Activated B cell treated with CpG ODN at 0.5 μM for 24 hours (primary cell): ENCODE results near the gene ZC2HC1B. TPM values are rescaled to one million over a fixed set of nuclear protein-coding genes. Genes with fewer than 3 reads are reported as not detected.

Experiments used
- ATAC-seq: fragments of 200-7000 bp; cut with Tn5 transposase; one replicate; pipeline ENCODE4 v1.10.0; 2021; ENCODE audit warnings: low read depth, mild to moderate bottlenecking, moderate library complexity
- CTCF ChIA-PET: fragments of 350-600 bp; sonication (Branson Sonifier 250); formaldehyde crosslinking; loops from one replicate; lab custom pipeline; 2021; ENCODE audit warnings: antibody characterized with exemption; lab: Charles Lee
- POLR2A ChIA-PET: fragments of 350-600 bp; sonication (Branson Sonifier 250); formaldehyde crosslinking; loops from one replicate; lab custom pipeline; 2021; ENCODE audit warnings: antibody characterized with exemption; lab: Charles Lee
- DNase-seq: peaks from one replicate; pipeline ENCODE4 v3.0.0; 2022
- H3K27ac Mint-ChIP-seq: one replicate; pipeline ENCODE4 v1.8.0; 2020; ENCODE audit warnings: mixed read lengths
- H3K27me3 Mint-ChIP-seq: one replicate; pipeline ENCODE4 v1.8.0; 2021; ENCODE audit warnings: mixed read lengths
- H3K36me3 Mint-ChIP-seq: one replicate; pipeline ENCODE4 v1.8.0; 2021; ENCODE audit warnings: low read depth, mixed read lengths
- H3K4me1 Mint-ChIP-seq: one replicate; pipeline ENCODE4 v1.8.0; 2021; ENCODE audit warnings: mixed read lengths
- H3K4me3 Mint-ChIP-seq: one replicate; pipeline ENCODE4 v1.8.0; 2020; ENCODE audit warnings: mild to moderate bottlenecking, mixed read lengths
- H3K9me3 Mint-ChIP-seq: one replicate; pipeline ENCODE4 v1.8.0; 2020; ENCODE audit warnings: mixed read lengths
- intact Hi-C: fragments of 100-400 bp; cut with micrococcal nuclease; formaldehyde crosslinking; loops from one replicate; pipeline ENCODE4 v1.15.1; 2024
- total RNA-seq: library from RNA; stranded (reverse); gene quantifications from 2 replicates; pipeline ENCODE4 v1.2.3, GENCODE V29; 2022
- TF ChIP-seq, protein P1 (sequence below): fragments of 200-600 bp; IDR thresholded peaks from one replicate; pipeline ENCODE4 v1.8.0; 2022; ENCODE audit warnings: antibody characterized with exemption, mild to moderate bottlenecking

The ZC2HC1B gene, protein sequence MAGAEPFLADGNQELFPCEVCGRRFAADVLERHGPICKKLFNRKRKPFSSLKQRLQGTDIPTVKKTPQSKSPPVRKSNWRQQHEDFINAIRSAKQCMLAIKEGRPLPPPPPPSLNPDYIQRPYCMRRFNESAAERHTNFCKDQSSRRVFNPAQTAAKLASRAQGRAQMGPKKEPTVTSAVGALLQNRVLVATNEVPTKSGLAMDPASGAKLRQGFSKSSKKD
- total RNA-seq = 1.5 and 2.3 TPM in 2 replicates

DNA sequence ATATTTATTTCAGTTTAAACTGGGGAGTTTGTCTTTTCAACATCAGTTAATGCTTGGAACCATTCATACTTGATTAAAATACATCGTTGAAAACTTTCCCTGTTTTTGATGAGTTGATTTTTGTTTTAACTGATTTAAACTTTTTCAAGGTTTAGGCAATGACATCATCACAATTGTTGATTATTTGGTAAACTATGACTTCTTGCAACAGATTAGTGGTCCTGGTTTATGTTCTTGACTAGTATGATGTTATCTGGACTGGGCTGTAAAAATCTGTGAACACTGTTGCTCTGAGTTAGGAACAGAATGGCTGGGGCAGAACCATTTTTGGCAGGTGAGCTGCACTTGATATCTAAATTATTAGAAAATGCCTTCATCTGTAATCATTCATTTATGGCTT is at the start of gene ZC2HC1B:
TSS of gene ZC2HC1B (plus strand) at position 241 of the 400 bp plus-strand sequence. CDS start at position 307, 66 bp downstream.
- CTCF ChIA-PET = no interaction called here
- H3K36me3 Mint-ChIP-seq = peaks cover 81% of the 10 kb centered on the region
- POLR2A ChIA-PET = no interaction called here
- H3K4me1 Mint-ChIP-seq = no peaks in the 10 kb centered on the region
- no peak within 1 kb of the TSS for H3K4me3 Mint-ChIP-seq
- TF ChIP-seq, protein P1, sequence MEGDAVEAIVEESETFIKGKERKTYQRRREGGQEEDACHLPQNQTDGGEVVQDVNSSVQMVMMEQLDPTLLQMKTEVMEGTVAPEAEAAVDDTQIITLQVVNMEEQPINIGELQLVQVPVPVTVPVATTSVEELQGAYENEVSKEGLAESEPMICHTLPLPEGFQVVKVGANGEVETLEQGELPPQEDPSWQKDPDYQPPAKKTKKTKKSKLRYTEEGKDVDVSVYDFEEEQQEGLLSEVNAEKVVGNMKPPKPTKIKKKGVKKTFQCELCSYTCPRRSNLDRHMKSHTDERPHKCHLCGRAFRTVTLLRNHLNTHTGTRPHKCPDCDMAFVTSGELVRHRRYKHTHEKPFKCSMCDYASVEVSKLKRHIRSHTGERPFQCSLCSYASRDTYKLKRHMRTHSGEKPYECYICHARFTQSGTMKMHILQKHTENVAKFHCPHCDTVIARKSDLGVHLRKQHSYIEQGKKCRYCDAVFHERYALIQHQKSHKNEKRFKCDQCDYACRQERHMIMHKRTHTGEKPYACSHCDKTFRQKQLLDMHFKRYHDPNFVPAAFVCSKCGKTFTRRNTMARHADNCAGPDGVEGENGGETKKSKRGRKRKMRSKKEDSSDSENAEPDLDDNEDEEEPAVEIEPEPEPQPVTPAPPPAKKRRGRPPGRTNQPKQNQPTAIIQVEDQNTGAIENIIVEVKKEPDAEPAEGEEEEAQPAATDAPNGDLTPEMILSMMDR = no peak
- DNase-seq (no peak), ATAC-seq (no peak)
- H3K27ac Mint-ChIP-seq = no peak within 1 kb of the TSS
- intact Hi-C loops = no loop called here
- H3K9me3 Mint-ChIP-seq = peaks cover 14% of the 10 kb centered on the region
- no peaks in the 10 kb centered on the region for H3K27me3 Mint-ChIP-seq

DNA sequence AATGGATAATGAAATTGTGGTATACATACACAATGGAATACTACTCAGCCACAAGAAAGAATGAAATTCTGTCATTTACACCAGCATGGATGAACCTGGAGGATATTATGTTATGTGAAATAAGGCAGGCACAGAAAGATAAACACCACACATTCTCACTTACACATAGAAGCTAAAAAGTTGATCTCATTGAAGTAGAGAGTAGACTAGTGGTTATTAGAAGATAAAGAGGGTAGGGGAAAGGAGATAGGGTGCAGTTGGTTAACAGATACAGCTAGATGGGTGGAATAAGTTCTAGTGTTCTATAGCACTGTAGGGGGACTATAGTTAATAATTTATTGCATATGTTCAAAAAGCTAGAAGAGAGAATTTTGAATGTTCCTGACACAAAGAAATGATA is 46.7 kb upstream of the ZC2HC1B start:
- POLR2A ChIA-PET = no interaction called here
- CTCF ChIA-PET = no interaction called here
- H3K27ac Mint-ChIP-seq = no peak overlapping the region
- no peaks in the 10 kb centered on the region for H3K9me3 Mint-ChIP-seq
- H3K27me3 Mint-ChIP-seq = no peaks in the 10 kb centered on the region
- intact Hi-C loops = no loop called here
- no peak overlapping the region for H3K4me3 Mint-ChIP-seq
- ATAC-seq (no peak), DNase-seq (no peak)
- H3K4me1 Mint-ChIP-seq = no peaks in the 10 kb centered on the region
- TF ChIP-seq, protein P1 = no peak
- H3K36me3 Mint-ChIP-seq = no peaks in the 10 kb centered on the region

DNA sequence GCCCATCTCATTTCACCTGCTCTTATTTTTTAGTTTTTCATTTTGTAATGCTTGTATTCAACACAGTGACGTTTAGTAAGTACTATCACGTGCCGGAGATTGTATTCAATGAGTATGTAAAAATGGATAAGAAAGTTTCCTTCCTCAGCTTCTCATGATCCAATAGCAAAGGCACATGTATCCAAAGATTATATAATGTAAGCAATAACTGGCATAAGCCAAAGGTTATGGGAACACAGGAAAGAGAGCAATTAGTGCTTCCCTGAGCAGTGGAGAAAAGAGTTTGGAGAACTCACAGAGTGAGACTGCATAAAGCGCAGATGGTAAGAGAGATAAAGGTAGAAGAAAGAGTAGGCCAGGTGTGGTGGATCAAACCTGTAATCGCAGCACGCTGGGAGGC is 42.9 kb upstream of the ZC2HC1B start:
- H3K4me1 Mint-ChIP-seq = no peaks in the 10 kb centered on the region
- intact Hi-C loops = no loop called here
- no peaks in the 10 kb centered on the region for H3K27me3 Mint-ChIP-seq
- H3K27ac Mint-ChIP-seq = no peak overlapping the region
- no peak overlapping the region for H3K4me3 Mint-ChIP-seq
- ATAC-seq (no peak), DNase-seq (no peak)
- H3K9me3 Mint-ChIP-seq = no peaks in the 10 kb centered on the region
- no peaks in the 10 kb centered on the region for H3K36me3 Mint-ChIP-seq
- TF ChIP-seq, protein P1 = no peak
- ChIA-PET CTCF (no interaction called here), POLR2A (no interaction called here)

DNA sequence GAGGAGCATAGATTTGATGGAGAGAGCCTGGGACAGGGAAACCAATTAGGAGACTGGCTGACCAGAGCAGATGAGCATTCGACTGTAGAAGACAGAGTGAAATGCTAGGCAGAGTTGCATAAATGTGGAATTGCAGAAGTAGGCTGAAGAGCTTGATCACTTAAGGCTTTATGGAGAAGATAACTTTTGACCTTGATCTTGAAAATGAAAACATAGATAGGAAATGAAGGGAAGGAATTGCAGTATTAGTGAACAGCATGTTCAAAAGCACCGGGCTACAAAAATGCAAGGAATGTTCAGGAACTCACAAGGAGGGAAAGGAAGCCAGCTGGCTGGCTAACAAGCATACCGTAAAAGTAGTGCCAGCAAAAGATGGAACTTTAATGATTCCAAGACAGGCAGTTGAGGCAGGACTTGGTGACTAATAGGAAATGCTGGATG is 41.7 kb upstream of the ZC2HC1B start:
- H3K36me3 Mint-ChIP-seq = no peaks in the 10 kb centered on the region
- intact Hi-C loops = no loop called here

DNA sequence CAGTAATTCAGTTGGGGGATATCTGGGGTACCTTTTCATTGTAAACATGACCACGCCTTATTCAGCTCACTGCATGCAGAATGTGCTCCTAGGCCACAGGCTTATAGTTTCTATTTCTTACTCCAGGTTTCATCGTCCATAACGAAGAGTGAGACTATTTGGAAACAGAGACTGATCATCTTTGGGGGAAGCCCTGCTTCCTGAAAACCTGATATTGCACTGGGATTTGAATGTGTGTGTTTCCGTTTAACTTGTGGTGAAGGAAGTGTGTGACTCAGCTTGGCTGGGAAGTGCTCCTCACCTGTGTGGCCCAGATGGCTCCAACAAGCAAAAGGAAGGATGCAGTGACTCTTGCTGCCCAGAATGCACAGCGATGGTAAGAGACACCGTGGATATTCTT is 40.7 kb upstream of the ZC2HC1B start:
- DNase-seq = no peak
- no peak overlapping the region for H3K4me3 Mint-ChIP-seq
- no peaks in the 10 kb centered on the region for H3K27me3 Mint-ChIP-seq
- H3K36me3 Mint-ChIP-seq = no peaks in the 10 kb centered on the region
- no peaks in the 10 kb centered on the region for H3K9me3 Mint-ChIP-seq
- POLR2A ChIA-PET = no interaction called here
- H3K27ac Mint-ChIP-seq = no peak overlapping the region
- TF ChIP-seq, protein P1 = no peak
- H3K4me1 Mint-ChIP-seq = no peaks in the 10 kb centered on the region
- intact Hi-C loops = no loop called here
- ATAC-seq = no peak
- CTCF ChIA-PET = no interaction called here

More for the DNA sequence above, 41.7 kb upstream of the ZC2HC1B start:
- Mint-ChIP-seq H3K27ac (no peak overlapping the region), H3K4me3 (no peak overlapping the region), H3K9me3 (no peaks in the 10 kb centered on the region), H3K27me3 (no peaks in the 10 kb centered on the region), H3K4me1 (no peaks in the 10 kb centered on the region)
- DNase-seq (no peak), ATAC-seq (no peak)
- POLR2A ChIA-PET = interaction anchor here (0.7 kb wide), 1 partner anchor 1110 kb away, joined by 3 read pairs; no protein-coding TSS in a partner anchor
- TF ChIP-seq, protein P1 = no peak
- CTCF ChIA-PET = no interaction called here
